Measurements from ENCODE around the gene TMEM132D.

Gene TMEM132D

DNA sequence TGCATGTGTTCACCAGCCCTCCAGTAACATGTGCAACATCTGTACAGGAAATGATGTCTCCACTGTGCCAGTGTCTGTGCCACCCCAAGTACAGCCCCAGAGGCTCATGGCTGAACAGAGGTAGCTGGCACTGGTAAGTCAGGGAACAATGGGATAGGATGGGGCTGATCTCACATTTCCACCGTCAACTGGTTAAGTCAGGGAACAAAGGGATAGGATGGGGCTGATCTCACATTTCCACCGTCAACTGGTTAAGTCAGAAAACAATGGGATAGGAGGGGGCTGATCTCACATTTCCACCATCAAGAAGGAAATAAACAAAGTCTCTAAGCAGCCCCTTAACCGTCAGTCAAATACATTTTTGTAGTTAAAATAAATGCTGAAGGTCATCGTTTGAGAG, 246.6 kb downstream of the TMEM132D start:
- no peak for DNase-seq

DNA sequence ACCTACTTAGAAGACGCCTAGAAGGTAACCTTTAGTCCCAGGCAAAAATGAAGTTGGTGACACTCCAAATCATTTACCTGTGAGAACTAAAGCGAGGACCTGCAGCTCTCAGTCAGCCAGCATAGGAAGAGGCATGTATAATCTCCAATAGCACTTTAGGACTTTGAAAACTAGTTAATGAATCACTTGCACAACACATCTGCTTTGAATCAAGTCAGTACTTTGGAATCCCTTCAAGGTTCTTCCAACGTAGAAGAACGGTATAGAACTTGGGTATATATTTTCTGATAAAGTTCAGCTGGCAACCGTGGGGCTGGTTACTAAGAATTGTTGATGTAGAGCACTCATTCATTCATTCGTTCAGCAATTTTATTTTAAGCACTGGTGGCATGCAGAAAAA, 251.9 kb downstream of the TMEM132D start:
- DNase-seq: no peak

DNA sequence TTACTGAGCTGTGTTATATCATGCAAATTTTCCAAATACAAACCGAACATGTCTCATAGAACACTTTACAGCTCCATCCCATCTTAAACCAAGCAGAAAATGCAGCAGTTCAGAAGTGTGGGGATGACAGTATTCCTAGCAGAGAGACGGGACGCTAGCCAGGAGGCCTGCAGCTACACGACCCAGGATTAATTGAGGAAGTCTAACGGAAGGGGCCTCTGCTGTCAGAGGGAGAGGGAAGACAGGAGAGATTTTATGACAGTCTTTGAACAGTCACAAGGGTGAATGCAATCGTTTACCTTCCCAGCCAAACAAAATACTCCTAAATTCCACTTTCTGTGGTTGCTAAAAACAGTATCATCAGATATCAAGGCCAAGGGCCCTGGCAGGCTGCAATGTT, 261.9 kb downstream of the TMEM132D start:
- DNase-seq: peak; percentile 8

DNA sequence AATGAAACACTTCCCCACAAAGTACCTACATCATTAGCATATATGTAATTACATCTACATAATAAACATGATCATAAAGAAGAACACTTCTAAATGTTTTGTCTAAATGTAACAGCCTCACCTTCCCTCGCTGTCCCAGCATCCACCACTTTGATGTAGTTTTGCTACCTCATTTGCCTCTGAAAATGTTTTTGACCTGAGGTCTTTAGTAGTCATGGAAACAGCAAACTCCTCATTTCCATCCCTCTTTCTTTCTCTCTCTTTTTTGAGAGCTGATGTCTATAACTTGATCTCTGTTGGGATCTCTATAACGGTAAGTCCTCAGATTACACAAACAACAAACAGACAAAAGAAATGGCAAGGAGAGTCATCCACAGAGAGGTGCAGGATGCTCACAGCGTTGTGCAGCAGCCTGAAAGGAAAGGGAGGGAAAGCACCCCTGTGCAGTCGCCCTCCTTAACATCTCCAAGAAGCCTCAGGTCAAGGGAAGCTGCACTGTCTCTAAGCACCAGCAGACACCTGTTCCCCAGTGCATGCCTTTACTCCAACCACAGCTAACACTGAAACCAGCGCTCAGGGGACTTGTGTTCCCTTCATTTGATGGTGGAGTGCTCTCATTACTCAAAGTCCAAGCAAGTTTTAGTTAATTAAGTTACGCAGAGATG, 268.7 kb downstream of the TMEM132D start:
- DNase-seq: peak; percentile 56

DNA sequence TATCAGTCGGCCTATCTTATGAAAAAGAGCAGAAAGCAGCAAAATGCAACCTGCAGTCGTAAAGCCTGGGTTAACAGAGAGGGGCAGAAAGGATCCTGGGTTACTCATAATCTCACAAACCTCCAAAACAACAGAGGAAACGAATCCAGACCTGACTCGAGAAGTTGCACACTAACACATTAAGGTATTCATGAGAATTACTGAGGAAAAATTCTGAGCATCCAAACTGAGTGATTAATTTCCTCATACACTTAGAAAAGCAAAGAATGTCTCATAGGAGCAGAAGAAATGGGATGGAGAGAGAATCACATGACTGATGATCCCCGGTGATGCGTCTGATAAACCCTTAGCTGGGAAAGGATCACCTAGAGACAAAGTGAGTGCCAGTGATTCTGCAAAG, 272.5 kb downstream of the TMEM132D start:
- no peak for DNase-seq

DNA sequence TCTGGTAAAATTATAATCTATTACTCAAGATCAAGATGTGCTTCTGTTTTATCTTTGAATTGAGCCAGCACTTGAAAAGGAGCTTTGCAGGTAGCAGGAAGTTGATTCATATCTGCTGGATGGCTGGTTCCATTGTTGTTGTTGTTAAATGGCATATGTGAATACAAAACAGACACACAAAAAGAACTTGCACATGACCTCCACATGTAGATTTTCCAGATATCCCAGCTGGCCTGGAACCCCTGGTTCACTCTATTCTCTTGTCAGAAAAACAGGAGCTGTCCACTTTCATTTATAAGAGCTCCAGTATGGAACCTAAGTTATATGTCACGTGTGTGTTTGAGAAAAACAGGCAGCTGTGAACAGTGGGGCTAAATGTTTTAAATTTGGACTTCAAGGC, 273.9 kb downstream of the TMEM132D start:
- DNase-seq: peak; percentile 49

DNA sequence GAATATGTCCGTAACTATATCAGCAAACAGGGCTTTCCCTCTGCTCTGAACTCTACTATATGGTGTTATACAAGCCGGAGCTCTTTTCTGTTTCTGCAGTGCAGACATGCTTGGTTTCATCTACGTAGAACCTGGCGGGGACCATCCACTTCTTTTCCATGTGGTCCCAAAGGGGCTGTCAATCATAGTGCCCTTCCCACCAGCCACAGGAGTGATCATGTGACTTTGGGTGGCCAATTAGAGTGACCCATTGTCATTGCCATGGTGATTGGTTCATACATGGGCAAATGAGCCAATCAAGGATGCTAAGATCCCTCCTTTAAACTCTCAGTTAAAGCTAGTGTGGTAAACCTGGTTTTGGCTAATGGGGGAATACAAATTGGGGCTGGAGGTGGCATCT, 281.3 kb downstream of the TMEM132D start:
- no peak for DNase-seq

DNA sequence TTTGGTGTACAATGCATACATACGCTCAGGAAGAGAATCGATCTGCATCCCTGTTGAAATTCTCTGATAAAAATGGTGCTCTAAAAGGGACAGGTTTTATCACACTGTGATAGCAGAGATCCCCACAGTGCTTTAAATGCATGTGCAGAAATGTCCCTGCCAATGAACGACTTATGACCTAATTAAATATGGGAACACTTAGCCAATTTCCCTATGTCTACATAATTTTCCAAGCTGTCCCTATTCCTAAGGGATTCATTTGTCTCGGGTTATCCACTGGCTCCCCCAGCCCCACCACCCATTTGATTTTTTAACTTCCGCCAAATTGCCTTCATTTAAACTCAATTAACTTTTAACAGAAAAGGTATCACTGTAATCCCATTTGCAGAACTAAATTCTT, 284.6 kb downstream of the TMEM132D start:
- peak; percentile 23 for DNase-seq

DNA sequence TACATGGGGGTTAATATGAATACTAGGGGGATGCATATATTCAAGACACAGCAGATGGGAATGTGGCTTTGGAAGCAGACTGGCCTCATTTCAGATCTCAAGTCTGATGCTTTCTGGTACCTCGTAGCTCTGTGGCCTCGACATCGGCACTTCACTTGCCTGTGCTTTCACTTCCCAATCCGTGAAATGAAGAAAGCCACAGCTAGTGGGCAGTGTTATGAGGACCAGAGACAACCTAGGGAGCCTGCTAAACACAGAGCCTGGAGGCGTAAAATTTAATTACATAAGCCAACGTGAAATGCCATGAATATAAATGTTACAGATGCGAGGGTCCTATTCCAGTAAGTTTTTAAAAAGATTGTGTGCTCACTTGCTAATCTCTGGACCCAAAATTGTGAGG, 286.0 kb downstream of the TMEM132D start:
- DNase-seq: no peak

DNA sequence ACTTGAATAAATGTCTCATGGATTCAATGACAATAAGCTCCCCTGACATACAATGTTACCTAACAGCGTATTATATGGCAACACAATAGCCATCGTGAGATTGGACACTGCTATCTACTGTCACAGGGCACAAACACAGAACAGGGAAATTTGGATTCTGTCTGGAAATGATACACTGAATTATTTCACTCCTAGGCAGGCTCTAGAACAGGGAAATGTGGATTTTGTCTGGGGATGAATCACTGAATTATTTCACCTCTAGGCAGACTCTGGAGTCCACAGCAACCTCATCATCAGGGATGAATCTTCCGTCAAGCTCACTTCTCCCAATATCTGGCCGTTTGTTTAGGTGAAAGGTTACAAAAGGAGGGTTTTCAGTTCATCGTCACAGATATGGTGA, 288.8 kb downstream of the TMEM132D start:
- no peak for DNase-seq

DNA sequence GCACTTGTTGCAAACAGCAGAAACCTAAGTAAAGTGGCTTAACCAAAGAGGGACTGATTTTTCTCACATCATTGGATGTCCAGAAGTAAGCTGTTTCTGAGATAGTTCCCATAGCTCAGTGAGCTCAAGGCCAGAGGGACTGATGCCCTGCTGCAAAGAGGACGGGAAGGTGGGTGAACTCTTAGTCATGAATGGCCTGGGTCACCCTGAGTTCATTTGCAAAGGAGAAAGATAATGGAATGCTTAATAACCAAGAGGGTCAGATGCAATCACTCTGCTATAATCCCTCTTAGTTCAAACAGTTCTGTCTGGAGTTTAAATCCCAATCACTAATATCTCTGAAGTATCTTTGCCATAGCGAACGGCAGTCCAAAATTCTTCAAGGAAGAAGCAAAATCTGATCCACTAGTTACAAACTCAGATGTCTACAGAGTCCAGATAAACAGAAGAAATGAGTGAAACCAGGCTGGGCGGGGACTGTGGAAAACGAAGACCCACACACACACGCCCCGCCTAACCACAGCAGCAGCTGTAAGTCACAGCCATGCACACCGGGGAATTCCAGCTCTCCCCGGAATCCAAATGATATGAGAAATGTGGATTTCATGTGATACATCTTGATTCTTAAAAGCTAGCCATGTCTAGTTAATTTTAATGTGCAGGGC, 289.5 kb downstream of the TMEM132D start:
- no peak for DNase-seq

DNA sequence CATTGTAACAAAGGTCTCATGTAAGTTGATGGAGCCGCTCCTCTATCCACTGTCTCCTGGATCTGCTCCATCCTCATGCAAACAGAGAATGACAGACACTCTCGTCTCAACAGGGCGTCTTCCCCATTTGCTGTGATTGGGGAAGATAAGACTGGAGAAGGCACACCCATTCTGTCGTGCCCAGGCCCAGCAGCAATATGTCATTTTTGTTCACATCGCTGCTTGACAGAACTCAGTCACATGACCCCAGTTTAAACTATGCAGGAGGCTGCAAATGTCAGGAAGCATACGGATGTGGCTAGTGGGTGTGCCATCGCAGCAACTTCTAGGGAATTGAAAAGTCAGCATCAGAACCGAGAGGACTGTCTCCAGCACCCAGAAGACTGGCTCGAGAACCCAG, 290.5 kb downstream of the TMEM132D start:
- no peak for DNase-seq

DNA sequence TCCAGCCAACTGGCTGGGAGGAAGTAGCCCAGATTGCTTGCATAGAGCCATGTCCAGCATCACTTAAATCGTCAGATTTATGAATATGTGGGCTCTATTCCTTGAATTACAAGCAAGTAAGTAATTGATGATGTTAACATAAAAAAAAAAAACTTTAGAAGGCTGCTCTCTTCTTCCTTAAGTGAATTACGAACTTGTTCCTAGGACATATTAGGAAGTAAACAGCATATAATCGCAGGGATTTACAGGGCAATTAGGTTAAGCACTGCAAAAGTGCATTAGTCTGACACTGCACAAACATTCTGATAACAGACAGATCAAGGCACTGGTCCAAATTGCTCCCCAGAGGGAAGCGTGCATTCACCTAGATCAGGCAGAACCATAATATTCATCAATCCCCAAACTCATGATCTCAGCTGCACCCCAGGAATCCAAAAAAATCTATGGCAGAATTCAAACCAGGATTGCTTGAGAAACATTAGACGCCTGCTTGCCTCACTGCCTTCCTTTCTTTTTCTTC, 293.2 kb downstream of the TMEM132D start:
- no peak for DNase-seq

DNA sequence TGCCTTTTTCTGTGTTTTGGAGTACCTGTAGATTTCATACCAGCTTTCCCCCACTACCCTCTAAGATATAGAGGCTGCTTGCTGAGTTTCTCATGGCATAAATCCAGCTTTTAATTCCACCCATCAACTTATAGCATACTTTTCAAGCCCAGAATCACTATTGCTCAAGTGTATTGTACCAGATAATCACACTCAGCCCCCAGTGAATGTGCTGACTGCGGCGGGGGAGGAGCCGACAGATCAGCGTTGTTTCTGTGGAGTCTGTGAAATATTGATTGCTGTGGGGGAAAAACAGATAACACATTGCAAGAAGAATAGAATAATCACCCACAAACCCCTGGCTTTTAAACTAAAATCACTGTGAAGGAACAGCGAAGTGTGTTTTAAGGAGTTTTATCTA, 296.1 kb downstream of the TMEM132D start:
- DNase-seq: no peak

DNA sequence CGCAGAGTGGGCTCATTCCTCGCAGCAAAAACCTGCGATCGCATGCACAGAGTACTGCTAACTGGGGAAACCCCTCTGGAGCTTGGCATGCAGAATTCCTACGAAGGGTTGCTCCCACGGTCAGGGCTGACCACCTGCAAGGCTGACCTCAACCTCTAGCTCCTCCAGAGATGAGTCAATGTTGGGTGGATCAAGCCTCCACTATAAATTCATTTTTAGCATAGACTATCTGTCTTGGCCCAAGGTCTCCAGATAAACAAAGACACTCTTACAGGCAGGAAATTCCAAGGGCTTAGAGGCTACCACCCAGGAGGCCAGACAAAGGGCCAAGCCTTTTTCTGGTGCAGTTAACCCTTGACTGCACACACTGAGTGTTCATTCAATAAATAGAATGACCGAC, 296.5 kb downstream of the TMEM132D start:
- DNase-seq: no peak

DNA sequence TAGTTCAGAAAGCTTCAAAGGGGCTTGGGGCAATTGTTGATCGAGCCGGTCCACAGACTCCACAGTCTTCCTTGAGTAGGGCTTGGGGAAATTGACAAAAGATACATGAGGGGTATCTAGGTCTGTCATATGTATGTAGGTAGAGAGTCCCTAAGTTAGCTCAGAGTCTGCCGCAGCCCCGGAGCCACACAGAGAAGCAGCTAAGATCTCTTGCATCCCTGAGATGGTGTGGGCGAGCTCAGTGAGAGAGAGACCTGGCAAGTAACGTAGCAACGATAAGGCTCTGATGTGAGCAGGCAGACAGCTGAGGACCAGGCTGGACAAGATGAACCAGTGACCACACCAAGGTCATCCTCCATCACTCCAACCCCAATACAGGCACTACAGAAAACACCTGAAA, 297.6 kb downstream of the TMEM132D start:
- DNase-seq: no peak

DNA sequence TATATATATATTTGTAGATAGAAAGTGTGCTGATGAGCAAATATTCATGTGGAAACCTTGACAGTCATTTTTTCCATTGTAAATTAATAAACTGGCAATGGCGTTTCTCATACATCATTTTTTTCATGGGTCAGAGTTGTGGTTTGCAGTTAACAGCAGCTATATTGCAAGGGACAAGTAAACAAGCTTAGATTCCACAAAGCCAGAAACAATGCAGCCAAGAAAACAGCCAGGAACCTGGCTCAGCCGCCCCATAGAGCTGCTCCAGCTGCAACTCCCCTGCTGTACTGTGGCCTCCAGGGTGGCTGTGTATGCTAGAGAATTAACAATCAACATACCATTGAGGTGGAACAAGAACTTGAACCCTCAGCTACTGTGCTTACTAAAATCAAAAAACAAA, 298.2 kb downstream of the TMEM132D start:
- DNase-seq: no peak

DNA sequence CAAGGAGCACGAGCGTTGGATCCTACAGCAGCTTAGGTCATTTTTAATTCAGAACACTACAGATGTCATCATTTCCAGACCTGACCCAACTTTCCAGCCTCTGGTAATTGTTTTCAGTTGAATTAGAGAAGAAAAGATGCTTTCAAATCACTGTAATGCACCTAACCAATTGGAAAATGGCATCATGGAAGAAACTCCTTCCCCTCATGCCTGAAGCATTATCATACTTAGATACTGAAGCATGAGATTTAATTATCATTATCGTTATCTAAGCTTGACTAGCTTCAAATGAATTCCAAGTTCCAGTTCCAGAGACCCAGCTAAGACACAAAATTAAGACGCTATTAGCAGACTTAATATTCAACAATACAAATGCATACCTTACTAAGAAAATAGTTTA, 299.3 kb downstream of the TMEM132D start:
- DNase-seq: no peak

DNA sequence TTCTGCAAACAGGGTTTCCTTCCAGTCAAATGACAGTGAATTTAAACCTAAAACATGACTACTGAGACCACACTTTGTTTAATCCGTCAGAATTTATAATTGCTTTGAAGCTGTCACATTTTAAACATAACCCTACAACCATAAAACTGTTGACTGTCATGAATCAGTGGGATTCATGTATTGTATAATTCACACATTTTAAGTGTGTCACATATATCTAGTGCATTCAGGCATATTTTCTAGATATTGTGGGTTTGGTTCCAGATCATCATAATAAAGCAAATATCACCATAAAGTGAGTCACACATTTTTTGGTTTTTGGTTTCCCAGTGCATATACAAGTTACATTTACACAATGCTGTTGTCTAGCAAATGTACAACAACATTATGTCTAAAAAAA, 304.4 kb downstream of the TMEM132D start:
- no peak for DNase-seq

DNA sequence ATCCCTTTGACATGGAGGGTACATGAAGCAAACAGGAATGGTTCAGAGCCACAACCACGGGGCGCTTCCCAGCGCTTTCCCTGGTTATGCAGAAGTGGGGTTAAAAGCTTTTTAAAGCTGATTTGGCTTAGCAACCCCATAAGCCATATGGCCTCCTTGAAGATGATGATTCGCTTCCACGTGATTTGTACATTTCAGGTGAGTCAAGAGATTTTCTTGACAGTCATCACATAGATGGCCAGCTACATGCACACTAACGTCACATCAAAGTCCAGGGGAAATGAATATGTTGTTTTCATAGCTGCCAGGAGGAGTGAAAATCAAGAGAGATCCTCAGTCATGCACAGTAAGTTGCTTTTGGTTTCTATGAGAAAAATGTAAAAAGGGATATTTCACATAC, 309.7 kb downstream of the TMEM132D start:
- no peak for DNase-seq

DNA sequence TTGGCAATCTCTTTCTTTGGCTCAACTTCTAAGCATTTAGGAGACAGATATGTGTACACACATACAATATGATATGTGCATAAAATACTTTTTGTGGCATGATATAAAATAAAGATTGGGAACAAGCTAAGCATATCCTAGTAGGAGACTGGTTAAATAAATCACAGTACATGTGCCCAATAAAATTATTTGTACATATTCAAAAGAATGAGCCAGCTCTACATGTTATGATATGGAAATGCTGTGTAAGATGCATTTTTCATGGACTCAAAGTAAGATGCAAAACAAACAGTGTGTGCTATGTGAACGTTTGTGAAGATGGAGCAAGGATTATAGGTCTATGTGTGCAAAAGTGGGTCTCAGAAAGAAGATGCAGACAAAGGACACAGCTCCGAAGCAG, 311.4 kb downstream of the TMEM132D start:
- no peak for DNase-seq

DNA sequence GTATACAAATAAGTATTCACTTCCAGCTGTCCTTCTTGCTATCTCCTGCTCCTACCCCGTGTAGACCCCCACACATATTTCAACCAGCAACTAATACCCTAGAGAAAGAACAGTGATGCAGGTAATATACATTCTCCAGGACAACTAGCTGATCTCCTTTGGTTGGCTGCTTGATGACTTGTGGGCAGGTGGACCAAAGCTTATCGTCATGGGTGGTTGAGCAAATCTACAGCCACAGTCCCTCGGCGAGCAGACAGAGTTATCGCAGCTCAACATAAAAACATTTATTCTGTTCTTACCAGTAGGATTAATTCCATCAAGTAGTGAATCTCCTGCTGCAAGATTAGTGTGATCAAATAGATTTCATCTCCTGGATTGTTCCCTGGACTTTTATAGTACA, 314.3 kb downstream of the TMEM132D start:
- DNase-seq: no peak

DNA sequence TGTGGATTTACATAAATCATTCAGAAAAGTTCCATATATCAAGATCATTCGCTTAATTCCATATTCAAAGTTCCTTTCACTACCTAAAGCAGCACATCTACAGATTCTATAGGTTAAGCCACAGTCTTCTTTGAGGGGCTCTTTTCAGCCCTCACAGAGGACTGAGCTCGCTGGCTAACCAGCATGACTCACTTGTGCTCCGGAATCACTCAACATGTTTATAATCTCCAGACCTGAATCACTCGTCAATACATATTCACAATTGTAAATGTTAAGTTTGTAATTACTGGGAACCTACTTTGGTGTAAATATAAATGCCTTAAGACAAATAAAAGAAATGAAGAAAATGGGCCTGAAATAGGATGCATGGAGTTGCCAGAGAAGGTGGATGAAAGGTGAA, 315.7 kb downstream of the TMEM132D start:
- DNase-seq: no peak

DNA sequence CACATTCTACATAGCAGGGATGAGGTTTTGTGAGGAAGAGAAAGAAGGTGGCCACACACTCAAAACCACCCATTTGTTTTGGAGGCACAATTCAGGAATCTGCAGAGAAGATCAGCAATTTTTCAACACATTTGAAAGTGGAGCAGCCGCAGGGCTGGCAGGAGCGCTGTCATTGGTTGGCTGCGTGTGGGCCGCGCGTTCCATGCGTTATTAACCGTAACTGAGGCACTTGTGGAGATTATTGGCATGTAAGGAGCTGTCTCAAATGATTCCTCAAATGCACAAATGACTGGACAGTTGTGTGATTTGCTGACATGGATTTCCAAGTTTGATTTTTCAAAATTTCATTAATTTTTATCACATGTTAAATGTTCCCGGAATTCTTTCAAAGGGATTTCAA, 318.5 kb downstream of the TMEM132D start:
- no peak for DNase-seq

DNA sequence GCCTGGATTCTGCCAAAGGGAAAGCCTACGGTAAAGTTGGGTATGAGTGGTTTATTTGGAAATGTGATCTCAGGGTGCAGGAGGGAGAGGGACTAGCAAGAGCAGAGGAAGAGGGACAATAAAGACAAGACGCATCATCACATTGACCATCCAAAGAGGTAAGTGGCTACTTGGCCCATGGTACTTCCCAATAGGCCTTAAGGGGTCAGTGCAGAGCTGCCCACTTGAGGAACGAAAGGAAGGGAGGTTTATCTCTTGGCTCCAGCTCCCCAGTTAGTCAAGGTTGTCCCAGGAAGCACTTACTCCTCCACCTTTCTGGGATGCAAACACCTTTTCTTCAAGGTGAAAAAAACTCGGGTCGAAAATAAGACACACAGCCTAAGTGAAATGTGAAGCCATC, 323.9 kb downstream of the TMEM132D start:
- no peak for DNase-seq
